Stimulated activated CD8-positive, alpha-beta memory T cell treated with anti-CD3 and anti-CD28 coated beads, Interleukin-7, amount 100 ng/mL, for 48 hours (primary cell): ENCODE data around the gene FPGS.
"Not testable (repeated sequence)": the region's sequence is repeated elsewhere in the genome, so short reads cannot be mapped to it uniquely, and the experiment has no call there.

Source experiments
- DNase-seq, 2 donors: peaks; one replicate each; pipeline ENCODE4 v3.0.0-alpha.2; 2020; ENCODE audit warnings: low read depth in 1 of 2; ENCODE audit errors: extremely low read depth in 1 of 2

The FPGS gene

DNA sequence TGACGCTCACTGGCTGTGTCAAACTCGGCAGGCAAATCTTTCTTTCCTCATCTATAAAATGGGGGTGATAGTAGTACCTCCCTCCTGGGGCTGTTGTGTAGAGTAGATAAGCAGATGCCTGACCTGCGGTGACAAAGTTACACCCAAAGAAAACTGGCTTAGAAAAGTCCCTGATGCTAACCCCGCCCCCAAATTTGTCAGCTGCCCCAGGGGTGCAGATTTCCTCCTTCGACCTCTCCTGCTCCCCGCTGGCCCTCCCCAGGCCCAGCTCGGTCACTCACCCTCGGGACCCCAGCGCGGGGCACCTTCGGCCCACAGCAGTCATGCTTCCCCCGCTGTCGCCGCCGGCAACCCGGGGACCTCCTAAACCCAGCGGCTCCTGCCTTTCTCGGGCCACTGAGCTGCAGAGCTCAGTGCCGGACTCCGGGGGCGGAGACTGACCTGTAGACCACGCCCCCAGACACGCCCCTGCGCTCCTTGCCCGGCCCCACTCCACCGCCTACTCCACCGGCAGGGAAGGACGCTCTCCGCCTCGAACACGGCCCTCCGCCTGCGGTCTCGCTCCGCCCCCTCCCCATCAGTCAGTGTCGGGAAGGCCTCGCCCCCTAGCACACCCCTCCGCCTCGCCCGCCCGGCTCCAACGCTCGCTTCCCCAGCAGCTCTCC is 31.6 kb upstream of the FPGS start:
- peak; percentile 96 to 97 for DNase-seq

DNA sequence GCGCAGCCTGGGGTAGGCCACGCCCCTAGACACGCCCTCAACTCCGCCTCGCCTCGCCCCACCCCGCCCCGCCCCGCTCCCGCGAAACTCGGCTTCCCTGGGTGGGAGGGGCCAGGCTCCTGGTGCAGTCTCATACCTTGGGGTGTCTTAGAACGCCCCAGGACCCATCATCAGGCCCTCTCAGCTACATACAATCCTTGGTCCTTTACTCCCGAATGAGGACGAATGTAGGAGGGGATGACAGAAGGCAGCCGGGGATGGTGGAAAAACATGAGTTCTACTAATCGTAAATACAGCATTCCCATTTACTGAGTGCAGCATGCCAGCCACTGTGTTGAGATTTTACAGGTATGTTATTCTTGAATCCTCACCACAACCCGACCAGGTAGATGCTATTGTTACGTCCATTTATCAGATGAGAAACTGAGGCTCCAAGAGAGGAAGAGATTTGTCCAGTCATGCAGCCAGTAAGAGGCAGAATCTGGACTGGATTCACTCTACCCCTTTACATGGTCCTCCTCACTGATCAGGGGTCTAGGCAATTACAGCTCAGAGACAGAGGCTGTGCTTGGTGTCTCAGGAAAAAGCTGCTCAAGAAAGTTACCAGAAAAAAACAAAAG is 31.0 kb upstream of the FPGS start:
- DNase-seq: no peak

DNA sequence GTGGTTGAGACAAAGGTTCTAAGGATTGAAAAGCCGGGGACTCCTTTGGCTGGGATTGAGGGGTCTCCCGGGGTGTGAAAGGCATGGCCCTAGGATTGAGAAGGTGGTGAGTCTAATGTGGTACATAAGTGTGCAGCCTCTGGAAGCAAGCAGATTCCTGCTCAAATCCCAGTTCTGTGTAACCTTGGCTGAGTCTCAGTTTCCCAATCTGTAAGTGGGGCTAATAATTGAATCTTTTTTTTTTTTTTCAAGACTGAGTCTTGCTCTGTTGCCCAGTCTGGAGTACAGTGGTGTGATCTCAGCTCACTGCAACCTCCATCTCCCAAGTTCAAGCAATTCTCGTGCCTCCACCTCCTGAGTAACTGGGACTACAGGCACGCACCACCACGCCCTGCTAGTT is 30.1 kb upstream of the FPGS start:
- DNase-seq: no peak

DNA sequence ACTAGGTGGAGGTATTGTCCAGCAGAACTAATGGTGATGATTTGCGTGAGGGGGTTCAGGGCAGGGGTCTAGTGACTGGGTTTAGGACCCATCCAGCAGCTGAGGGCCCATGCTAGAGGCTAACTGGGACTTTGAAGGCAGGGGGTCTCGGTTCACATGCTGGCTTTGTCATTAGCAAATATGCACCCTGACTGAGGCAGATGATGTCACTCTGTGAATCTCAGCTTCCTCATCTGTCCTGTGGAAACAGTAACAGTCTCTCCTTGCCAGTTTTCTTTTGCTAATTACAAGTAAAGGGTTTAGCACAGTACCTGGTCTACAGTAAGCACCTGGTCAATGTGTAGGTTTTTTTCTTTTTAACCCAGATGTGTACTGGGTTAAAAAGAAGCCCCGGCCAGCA is 29.4 kb upstream of the FPGS start:
- DNase-seq: no peak

DNA sequence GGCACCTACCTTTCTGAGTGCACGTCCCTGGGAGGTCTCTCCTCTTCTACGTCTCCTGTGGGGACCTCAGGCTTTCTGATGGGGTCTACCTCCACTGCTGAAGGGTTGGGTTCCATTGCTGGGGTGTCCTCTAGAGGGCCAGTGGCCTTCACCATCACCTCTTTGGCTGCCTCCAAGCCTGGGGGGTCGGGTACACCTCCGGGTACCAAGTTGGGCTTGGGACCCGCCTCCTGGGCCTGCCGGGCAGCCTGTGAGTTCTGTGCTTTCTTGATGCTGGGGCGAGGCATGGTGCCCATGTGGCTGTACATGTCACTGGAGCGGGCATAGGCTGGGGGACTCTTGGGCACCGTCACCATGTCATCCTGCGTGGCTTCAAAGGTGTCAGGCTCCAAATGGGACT is 28.7 kb upstream of the FPGS start:
- no peak for DNase-seq

DNA sequence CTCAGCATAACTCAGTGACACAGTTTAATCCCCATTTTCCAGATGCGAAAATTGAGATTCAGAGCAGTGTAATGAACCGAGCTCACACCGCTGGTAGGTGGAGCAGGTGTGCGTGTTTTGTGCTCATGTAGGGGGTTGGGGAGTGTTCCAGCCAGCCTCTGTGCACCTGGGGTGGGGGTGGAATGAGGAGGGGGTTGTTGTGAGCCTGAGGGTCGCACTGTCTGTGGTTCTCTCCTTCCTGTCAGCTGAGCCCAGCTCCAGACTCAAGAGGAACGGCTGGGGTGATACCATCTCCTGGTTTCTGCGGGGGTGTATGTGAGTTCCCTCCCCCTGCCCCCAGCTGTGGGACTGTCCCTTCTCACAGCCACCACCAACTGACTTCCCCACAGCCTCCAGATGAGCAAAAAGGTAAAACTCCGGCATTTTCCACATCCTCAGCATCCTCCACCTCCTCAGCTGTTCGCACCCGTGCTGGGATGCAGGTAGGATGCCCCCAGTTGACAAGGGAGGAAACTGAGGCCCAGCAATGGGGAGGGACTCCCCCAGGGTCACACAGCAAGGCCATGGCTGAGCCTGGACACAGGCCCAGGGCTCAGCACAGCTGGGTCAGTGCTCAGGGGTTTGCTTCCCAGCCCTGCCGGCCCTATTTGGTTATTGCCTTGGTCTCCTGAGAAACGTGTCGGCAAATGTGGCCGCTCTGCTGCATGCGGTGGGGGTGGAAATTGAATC is 26.3 kb upstream of the FPGS start:
- peak; percentile 50 to 63 for DNase-seq

DNA sequence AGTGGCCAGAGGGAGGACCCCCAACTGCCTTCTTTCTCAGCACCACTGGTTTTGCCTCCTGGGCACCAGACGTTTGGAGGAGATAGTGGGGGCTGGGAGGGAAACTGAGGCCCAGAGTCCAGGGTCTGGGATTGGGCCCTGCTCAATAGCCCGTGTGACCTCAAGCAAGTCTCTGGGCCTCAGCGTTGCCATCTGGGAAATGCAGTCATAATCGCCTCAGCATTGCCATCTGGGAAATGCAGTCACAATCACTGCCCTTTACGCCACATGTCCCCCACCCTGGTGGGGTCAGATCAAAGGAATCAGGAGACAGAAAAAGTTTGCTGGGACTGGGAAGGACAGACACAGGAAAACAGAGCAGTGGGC is 25.8 kb upstream of the FPGS start:
- no peak for DNase-seq

DNA sequence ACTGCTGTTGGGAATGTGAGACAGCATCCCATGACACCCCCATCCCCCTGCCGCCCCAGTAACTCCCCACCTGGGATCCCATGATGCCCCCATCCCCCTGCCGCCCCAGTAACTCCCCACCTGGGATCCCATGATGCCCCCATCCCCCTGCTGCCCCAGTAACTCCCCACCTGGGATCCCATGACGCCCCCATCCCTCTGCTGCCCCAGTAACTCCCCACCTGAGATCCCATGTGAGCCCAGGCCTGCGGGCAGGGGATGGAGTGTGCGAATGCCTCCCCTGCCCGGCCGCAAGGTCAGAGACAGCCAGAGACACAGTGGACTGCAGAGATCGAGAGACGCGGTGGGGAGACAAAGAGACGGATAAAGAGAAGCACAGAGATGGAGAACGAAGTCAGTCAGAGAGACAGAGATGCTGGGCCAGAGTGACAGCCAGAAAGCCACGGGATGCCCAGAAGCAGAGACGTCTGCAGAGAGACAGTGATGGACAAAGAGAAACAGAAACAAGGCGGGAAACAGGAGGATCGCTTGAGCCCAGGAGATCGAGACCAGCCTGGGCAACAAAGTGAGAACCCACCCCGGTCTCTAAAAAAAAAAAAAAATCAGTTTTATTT is 25.2 kb upstream of the FPGS start:
- DNase-seq: no peak

DNA sequence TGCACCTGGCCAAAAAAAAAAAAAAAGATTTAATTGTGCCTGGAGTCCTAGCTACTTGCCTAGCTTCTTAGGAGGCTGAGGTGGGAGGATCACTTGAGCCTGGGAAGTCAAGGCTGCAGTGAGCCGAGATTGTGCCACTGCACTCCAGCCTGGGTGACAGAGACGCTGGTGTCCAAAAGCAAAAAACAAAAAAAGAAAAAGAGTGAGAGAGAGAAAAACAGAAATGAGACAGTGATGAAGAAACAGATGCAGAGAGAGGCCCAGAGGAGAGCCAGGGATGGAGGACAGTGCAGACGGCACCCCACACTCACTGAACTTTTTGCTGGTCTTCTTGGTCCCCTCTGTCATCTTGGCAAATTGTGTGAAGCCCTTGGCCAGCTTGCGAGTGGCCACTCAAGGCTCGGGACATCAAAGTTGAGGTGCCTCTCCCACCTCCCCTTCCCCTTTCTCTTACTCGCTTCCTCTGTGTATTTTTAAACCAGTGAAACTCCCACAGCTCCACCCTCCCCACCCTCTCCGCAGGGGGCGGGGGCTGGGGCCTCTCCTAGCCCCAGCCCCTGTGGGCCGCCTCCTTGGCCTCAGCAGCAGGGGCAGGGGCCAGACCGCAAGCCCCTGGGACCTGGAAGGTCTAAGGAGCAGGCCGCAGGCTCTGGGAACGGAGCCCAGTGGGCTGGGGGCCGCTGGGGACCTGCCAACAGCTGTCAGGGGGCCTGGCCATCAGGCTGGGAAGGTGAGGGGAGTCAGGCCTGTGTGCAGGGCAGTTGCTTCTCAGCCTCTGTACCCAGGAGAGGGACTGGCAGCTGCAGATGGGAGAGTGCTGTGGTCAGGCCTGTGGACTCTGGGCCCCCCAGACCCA is 24.2 kb upstream of the FPGS start, which contains the start of gene SH2D3C:
SH2D3C (minus strand) TSS at position 387 of the 856 bp plus-strand sequence; CDS start at position 348, 39 bp downstream.
- no peak for DNase-seq

DNA sequence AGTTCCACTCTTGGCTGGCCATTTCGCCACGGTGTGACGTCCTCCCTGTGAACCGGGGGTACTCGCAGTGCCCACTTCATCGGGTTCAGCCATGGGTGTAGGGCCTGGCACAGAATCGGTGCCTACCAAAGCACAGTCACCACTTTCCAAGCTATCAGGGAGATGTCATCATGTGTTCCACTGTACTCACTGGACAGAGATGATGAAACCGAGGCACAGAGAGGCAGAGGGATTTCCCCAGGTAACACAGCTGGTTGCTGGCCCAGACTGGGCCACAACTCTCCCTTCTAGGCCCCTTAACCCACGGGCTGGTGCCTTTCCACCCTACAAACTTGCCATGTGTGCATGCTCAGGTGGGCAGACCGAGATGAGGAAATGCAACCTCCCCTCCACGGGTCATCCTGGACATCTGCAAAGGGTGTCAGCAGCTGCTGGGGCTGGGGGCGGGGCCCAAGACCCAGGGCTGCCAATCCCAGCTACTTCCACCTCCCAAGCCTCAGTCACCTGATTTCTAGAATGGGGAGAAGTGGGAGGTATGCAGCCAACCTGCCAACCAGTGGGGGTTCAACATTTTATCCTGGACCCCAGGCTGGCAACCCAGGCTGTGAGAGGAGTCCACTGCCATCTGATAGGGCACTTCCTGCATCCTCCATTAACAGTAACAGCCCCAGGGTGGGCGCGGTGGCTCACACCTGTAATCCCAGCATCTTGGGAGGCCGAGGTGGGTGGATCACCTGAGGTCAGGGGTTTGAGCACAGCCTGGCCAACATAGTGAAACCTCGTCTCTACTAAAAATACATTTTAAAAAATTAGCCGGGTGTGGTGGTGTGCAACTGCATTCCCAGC is 23.3 kb upstream of the FPGS start:
- DNase-seq: peak in 1 of 2 donors; percentile 60

DNA sequence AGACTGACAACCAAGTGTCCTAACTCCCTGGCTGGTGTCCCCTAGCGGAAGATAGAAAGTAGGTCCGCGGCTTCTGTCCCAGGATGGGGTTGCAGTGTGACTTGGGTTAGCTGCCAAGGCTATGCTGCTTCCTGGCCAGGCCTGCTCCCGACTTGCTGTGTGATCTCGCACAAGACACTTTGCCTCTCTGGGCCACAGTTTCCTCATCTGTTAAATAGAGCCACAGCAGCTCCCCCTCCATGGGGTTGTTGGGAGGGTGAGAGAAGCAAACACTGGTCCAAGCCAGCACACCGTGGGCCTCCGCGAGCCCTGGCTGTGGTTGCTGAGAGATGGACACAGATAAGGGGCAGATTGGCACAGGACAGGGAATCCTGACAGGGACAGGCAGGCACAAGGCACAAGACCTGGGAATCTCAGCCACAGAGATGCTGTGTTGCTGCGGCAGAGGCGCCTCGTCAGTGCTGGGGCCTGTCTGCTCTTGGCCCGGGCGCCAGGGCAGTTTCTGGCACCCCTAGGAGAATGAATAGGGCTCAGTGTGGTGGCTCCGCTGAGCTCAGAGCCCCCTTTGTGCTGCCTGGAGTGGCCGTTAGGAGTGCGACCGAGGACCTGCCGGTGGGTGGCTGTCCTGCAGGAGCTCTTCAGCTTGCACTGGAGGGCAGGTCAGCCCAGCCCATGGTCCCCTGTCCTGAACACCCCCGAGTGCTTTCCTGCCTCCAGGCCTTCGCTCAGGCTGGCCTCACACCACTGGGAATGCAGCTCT is 22.4 kb upstream of the FPGS start:
- DNase-seq: no peak

DNA sequence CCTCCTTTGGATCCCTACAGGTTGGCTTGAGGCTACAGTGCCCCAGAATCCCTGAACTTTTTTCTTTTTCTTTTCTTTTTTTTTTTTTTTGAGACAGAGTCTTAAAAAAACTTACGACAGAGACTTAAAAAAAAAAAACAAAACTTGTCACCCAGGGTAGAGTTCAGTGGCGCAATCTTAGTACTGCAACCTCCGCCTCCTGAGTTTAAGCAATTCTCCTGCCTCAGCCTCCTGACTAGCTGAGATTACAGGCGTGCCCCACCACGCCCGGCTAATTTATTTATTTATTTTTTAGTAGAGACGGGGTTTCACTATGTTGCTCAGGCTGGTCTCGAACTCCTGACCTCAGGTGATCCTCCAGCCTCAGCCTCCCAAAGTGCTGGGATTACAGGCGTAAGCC is 21.8 kb upstream of the FPGS start:
- DNase-seq: not testable (repeated sequence)

DNA sequence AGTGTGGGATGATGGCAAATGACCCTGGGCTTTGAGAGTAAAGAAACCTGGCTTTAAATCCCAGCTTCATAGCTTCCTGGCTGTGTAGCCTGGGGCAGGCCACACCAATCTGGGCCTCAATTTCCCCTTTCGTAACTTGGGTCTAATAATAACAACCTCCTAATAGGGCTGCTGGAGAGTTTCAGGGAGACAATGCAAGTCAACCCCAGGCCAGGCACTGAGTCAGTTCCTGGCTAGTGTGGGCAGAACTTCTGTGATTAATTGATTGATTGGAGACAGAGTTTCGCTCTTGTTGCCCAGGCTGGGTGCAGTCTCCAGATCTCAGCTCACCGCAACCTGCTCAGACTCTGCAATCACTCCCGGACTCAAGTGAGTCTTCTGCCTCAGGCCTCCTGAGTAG is 20.9 kb upstream of the FPGS start:
- DNase-seq: no peak

DNA sequence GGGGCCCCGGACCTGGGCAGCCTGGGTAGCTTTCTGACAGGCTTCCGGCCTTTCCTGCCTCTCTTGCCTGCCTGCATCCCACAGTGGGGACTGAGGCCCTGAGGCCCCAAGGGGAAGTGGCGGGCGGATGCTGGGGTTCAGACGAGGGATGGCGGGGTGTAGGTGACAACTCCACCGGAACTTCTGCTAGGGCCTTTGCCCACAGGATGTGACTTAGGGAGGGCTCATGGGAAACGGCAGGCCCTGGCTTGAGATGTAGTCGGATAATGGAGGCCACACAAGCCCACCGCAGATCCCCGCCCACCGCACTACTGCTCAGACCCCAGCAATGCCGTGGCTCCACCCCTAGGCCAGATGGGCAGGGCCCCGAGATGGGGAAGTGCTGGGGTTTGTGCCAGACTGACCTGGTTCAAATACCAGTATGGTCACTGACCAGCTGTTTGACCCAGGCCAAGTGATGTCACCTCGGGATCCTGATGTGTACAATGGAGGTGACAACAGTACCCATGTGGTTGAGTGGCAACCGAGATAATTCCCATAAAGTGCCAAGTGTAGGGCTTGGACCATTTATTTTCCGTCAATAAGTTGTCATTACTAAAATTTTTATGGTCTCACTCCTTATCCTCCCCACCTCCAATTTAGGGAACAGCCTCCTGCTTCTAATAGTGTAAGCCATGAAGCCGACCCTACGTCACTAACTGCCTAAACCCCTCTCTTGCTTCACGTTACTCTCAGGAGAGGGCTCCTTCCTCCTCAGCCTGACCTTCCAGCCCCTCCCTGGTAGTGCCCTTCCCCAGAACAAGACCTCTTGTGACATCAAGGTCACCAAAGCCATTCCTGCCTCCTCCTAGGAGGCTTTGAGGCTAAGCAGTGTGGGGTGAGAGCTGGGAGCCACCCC is 19.3 kb upstream of the FPGS start:
- peak; percentile 74 to 89 for DNase-seq

DNA sequence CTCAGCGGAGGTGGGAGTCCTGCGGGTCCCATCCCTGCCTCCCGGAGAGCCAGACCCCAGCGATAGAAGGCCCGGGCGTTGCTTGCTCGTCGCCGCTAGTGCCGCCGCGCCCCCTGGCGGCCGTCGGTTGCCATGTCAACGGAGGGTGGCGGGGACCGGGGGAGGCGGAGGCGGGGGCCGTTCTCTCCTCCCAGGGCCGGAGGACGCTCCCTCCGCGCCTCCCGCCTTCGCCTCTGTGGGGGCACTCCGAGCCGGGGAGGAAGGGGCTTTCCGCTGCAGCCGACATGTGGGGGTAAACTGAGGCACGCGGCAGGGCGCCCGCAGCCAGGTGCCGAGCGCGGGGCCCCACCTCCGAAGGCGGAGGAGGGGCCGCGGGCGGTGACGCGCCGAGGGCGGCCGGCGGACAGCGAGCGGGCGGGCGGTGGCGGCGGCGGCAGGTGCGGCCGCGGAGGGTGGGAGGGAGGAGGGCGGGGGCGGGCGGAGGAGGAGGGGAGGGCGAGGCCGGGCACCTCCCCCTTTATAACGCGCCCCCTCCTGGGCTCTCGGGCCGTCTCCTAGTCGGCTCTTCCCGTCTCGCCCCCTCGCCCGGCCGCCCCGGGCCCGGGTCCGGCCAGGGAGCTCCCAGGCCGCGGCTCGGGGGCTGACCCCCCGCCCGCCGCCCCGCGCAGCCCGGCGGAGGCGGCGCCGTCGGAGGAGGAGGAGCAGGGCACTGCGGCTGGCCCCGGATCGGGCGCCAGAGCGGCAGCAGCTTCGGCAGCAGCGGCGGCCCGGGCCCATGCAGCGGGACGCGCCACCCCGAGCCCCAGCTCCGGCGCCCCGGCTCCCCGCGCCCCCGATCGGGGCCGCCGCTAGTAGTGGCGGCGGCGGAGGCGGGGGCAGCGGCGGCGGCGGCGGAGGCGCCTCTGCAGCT is 17.4 kb upstream of the FPGS start:
- peak; percentile 76 to 81 for DNase-seq

DNA sequence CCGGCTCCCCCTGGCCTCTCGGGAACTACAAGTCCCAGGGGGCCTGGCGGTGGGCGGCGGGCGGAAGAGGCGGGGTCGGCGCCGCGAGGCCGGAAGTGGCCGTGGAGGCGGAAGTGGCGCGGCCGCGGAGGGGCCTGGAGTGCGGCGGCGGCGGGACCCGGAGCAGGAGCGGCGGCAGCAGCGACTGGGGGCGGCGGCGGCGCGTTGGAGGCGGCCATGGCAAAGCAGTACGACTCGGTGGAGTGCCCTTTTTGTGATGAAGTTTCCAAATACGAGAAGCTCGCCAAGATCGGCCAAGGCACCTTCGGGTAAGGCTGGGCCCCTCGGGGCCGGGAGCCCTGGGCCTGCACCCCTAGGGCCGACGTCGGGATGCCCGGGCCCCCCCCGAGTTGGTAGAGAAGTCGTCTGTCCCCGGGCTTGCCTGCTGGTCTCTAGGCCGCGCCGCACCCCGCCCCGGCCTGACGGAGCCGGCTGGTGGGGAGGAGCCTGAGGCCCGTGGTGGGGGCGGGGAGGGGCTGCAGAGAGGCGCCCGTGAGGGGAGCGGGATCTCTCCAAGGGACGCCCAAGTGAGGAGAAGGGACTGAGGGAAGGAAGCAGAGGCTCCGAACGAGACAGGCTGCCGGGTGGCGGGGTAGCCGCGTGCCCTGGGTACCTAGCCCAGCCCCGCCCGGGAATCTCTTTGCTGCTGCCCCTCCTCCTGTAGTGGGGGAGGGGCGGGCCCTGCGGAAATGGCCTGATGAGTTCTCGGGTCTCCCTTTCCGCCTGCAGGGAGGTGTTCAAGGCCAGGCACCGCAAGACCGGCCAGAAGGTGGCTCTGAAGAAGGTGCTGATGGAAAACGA is 16.5 kb upstream of the FPGS start, which contains the start of gene CDK9:
CDK9 (plus strand) TSS at position 102 of the 840 bp plus-strand sequence; CDS start at position 217, 115 bp downstream.
- peak; percentile 87 to 91 for DNase-seq
